RWPE2 (cell line): ENCODE measurements around the gene TBC1D4.
A peak's percentile ranks its signal among the peaks of the same experiment; 100 is the strongest.

Experiments used
- ATAC-seq: fragments of 200-7000 bp; cut with Tn5 transposase; 3 replicates; pipeline ENCODE4 v1.9.1; 2021; ENCODE audit warnings: low read depth
- DNase-seq: peaks from one replicate; pipeline ENCODE4 v3.0.0-alpha.2; 2020; ENCODE audit warnings: low spot score
- H3K27ac ChIP-seq: fragments of 450-650 bp; 2 replicates; pipeline ENCODE4 v1.5.1; 2017; ENCODE audit warnings: mild to moderate bottlenecking; ENCODE audit not compliant: poor library complexity, severe bottlenecking
- H3K27me3 ChIP-seq: fragments of 250-450 bp; sonication (Bioruptor Pico); 2 replicates; pipeline ENCODE4 v1.5.1; 2021; ENCODE audit warnings: mild to moderate bottlenecking, moderate library complexity; ENCODE audit not compliant: insufficient read depth, poor library complexity, severe bottlenecking
- H3K36me3 ChIP-seq: fragments of 250-450 bp; sonication (Bioruptor Pico); 2 replicates; pipeline ENCODE4 v1.5.1; 2020; ENCODE audit warnings: low read depth, mild to moderate bottlenecking, moderate library complexity
- H3K4me1 ChIP-seq: fragments of 250-450 bp; sonication (Bioruptor Pico); 2 replicates; pipeline ENCODE4 v1.5.1; 2021; ENCODE audit warnings: mild to moderate bottlenecking, moderate library complexity; ENCODE audit not compliant: insufficient read depth, poor library complexity, severe bottlenecking
- H3K4me3 ChIP-seq: fragments of 250-450 bp; sonication (Bioruptor Pico); 2 replicates; pipeline ENCODE4 v1.5.1; 2021; ENCODE audit warnings: mild to moderate bottlenecking, moderate library complexity; ENCODE audit not compliant: severe bottlenecking
- H3K9me3 ChIP-seq: fragments of 250-450 bp; sonication (Bioruptor Pico); 2 replicates; pipeline ENCODE4 v1.5.1; 2021; ENCODE audit warnings: mild to moderate bottlenecking, moderate library complexity; ENCODE audit not compliant: severe bottlenecking
- CTCF ChIP-seq: fragments of 450-650 bp; IDR thresholded peaks from one replicate; pipeline ENCODE4 v1.5.1; 2017; ENCODE audit warnings: mild to moderate bottlenecking, moderate library complexity; ENCODE audit not compliant: poor library complexity, severe bottlenecking

TBC1D4 gene

GRCh38 chr13:75480671-75481175 is 1.2 kb downstream of the TBC1D4 start:
- peak; percentile 72 for DNase-seq
- no peaks in the 10 kb centered on the region for H3K36me3 ChIP-seq

GRCh38 chr13:75479102-75479740 is 2.7 kb downstream of the TBC1D4 start:
- ATAC-seq (no peak), DNase-seq (no peak)
- Histone ChIP-seq H3K36me3 (no peaks in the 10 kb centered on the region), H3K9me3 (no peaks in the 10 kb centered on the region), H3K4me1 (peaks cover 5% of the 10 kb centered on the region), H3K27me3 (no peaks in the 10 kb centered on the region), H3K4me3 (no peak overlapping the region), H3K27ac (no peak overlapping the region)
- TF ChIP-seq CTCF: no peak

More at GRCh38 chr13:75480671-75481175, 1.2 kb downstream of the TBC1D4 start:
- Histone ChIP-seq H3K27me3 (no peaks in the 10 kb centered on the region), H3K4me1 (peaks cover 5% of the 10 kb centered on the region), H3K4me3 (peak overlapping the region; percentile 64), H3K27ac (peak overlapping the region; percentile 20), H3K9me3 (no peaks in the 10 kb centered on the region)
- ATAC-seq: peak; percentile 37
- TF ChIP-seq CTCF: no peak

GRCh38 chr13:75478659-75479058 is 3.3 kb downstream of the TBC1D4 start:
- ATAC-seq (no peak), DNase-seq (no peak)
- no peak overlapping the region for H3K27ac ChIP-seq
- no peak for TF ChIP-seq CTCF
- no peaks in the 10 kb centered on the region for H3K9me3 ChIP-seq
- H3K36me3 ChIP-seq: no peaks in the 10 kb centered on the region
- no peaks in the 10 kb centered on the region for H3K27me3 ChIP-seq
- H3K4me1 ChIP-seq: peaks cover 5% of the 10 kb centered on the region
- no peak overlapping the region for H3K4me3 ChIP-seq

- DNase-seq: no peak
- H3K27me3 ChIP-seq: no peaks in the 10 kb centered on the region
- H3K27ac ChIP-seq: no peak overlapping the region
- peaks cover under 1% of the 10 kb centered on the region for H3K4me1 ChIP-seq
- TF ChIP-seq CTCF: no peak
- no peaks in the 10 kb centered on the region for H3K36me3 ChIP-seq
- H3K9me3 ChIP-seq: no peaks in the 10 kb centered on the region
- ATAC-seq: no peak
- H3K4me3 ChIP-seq: no peak overlapping the region
Measured at GRCh38 chr13:75474956-75475355, 7.0 kb downstream of the TBC1D4 start.

- no peak overlapping the region for H3K4me3 ChIP-seq
- H3K4me1 ChIP-seq: no peaks in the 10 kb centered on the region
- DNase-seq: no peak
- TF ChIP-seq CTCF: no peak
- H3K27ac ChIP-seq: no peak overlapping the region
- no peak for ATAC-seq
- H3K9me3 ChIP-seq: no peaks in the 10 kb centered on the region
- no peaks in the 10 kb centered on the region for H3K27me3 ChIP-seq
- no peaks in the 10 kb centered on the region for H3K36me3 ChIP-seq
Measured at GRCh38 chr13:75473468-75473867, 8.5 kb downstream of the TBC1D4 start.
